PC-3 (cell line): ENCODE results near the gene PICALM.

Source experiments
- EZH2 ChIP-seq: fragments of 300-600 bp; sonication (generic); IDR thresholded peaks from one replicate; pipeline ENCODE4 v1.6.1; 2017; ENCODE audit warnings: antibody characterized with exemption, mild to moderate bottlenecking, low read length; ENCODE audit not compliant: unreplicated experiment
- TF ChIP-seq, protein P1 (sequence below): fragments of 300-600 bp; sonication (generic); conservative IDR thresholded peaks from 2 replicates; pipeline ENCODE4 v1.5.1; 2017; ENCODE audit warnings: antibody characterized with exemption, low read depth, mild to moderate bottlenecking, low read length

DNA sequence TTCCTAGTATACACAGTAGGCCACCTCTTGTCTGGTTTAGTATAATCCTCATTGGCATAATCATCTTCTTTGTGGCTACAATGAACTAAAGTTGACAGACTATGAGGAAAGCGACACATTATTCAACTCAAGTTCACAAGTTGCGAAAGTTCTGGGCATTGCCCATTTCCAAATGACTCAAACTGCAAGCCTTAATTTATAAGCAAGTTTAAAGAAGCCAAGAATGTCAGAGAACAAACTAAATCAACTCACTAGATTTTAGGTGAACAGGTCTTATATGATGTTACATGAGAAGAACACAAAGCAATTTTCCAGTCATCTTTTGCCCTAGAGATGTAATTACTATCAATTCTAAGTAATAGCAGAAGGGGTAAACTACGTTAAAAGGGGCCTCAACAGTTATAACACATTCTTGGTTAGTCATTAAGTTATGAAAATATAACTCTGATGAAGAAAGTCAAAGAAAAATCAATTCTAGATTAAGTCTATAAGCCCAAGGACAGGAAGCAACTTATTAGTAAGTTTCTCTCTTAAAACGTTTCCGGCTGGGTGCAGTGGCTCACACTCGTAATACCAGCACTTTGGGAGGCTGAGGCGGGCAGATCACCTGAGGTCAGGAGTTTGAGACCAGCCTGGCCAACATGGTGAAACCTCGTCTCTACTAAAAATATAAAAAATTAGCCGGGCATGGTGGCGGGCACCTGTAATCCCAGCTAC is 21.5 kb downstream of the PICALM start:
- TF ChIP-seq, protein P1, sequence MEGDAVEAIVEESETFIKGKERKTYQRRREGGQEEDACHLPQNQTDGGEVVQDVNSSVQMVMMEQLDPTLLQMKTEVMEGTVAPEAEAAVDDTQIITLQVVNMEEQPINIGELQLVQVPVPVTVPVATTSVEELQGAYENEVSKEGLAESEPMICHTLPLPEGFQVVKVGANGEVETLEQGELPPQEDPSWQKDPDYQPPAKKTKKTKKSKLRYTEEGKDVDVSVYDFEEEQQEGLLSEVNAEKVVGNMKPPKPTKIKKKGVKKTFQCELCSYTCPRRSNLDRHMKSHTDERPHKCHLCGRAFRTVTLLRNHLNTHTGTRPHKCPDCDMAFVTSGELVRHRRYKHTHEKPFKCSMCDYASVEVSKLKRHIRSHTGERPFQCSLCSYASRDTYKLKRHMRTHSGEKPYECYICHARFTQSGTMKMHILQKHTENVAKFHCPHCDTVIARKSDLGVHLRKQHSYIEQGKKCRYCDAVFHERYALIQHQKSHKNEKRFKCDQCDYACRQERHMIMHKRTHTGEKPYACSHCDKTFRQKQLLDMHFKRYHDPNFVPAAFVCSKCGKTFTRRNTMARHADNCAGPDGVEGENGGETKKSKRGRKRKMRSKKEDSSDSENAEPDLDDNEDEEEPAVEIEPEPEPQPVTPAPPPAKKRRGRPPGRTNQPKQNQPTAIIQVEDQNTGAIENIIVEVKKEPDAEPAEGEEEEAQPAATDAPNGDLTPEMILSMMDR, result no peak
- no peak for TF ChIP-seq EZH2
